WTC11 (cell line): ENCODE data around the gene TNMD.

Source experiments
- CREB1 ChIP-seq: sonication (generic); formaldehyde crosslinking; IDR thresholded peaks from 2 replicates; pipeline ENCODE4 v1.8.0; 2023; ENCODE audit warnings: mild to moderate bottlenecking, missing genetic modification reagents
- ETV6 ChIP-seq: sonication (generic); formaldehyde crosslinking; IDR thresholded peaks from 2 replicates; pipeline ENCODE4 v1.8.1; 2022; ENCODE audit warnings: mild to moderate bottlenecking, missing genetic modification reagents
- JUN ChIP-seq: sonication (generic); formaldehyde crosslinking; IDR thresholded peaks from 2 replicates; pipeline ENCODE4 v1.8.0; 2023; ENCODE audit warnings: mild to moderate bottlenecking, missing genetic modification reagents
- NFE2L1 ChIP-seq: sonication (generic); formaldehyde crosslinking; IDR thresholded peaks from 2 replicates; pipeline ENCODE4 v1.8.1; 2023; ENCODE audit warnings: missing genetic modification reagents
- NR2C2 ChIP-seq: sonication (generic); formaldehyde crosslinking; IDR thresholded peaks from 2 replicates; pipeline ENCODE4 v1.8.0; 2022; ENCODE audit warnings: mild to moderate bottlenecking, missing genetic modification reagents
- NR3C1 ChIP-seq: sonication (generic); formaldehyde crosslinking; conservative IDR thresholded peaks from 2 replicates; pipeline ENCODE4 v1.8.1; 2023; ENCODE audit warnings: low read depth, mild to moderate bottlenecking, missing genetic modification reagents
- TEAD4 ChIP-seq: sonication (generic); formaldehyde crosslinking; IDR thresholded peaks from 2 replicates; pipeline ENCODE4 v1.8.0; 2022; ENCODE audit warnings: mild to moderate bottlenecking, missing genetic modification reagents
- TP53 ChIP-seq: sonication (generic); formaldehyde crosslinking; IDR thresholded peaks from 2 replicates; pipeline ENCODE4 v1.8.1; 2023; ENCODE audit warnings: mild to moderate bottlenecking, missing genetic modification reagents
- ZNF121 ChIP-seq: sonication (generic); formaldehyde crosslinking; IDR thresholded peaks from 2 replicates; pipeline ENCODE4 v1.8.0; 2023; ENCODE audit warnings: missing genetic modification reagents
- TF ChIP-seq, protein P1 (sequence below): fragments of 200-600 bp; IDR thresholded peaks from 2 replicates; pipeline ENCODE4 v1.8.0; 2022; ENCODE audit warnings: antibody characterized with exemption
- TF ChIP-seq, protein P2 (sequence below): fragments of 250-450 bp; sonication (Bioruptor Pico); IDR thresholded peaks from 2 replicates; pipeline ENCODE4 v1.9.0; 2021; ENCODE audit warnings: mild to moderate bottlenecking, borderline replicate concordance
- TF ChIP-seq, protein P3 (sequence below): fragments of 250-450 bp; sonication (Bioruptor Pico); IDR thresholded peaks from 2 replicates; pipeline ENCODE4 v1.9.0; 2021; ENCODE audit warnings: mild to moderate bottlenecking
- TF ChIP-seq, protein P4 (sequence below): fragments of 250-450 bp; sonication (Bioruptor Pico); IDR thresholded peaks from 2 replicates; pipeline ENCODE4 v2.1.2; 2022; ENCODE audit warnings: mild to moderate bottlenecking, moderate library complexity

DNA sequence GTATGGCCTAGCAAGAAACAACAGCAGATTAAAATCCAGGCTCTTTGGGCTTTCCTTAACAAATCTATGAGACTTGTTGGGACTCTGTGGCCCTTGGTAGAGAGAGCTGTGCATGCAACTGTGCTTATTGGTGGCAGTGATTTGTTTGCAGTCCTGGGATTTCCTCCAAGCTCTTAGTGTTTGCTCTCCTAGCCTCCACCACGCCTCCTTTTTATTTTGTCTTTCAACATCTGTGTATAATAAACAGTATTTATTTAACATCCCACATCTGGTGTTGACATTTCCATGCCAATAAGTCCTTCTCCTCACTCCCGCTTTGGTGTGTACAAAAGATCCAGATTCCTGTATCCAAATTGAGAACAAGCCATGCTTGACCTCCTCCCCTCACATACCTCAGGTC lies 3.1 kb downstream of the TNMD start:
- TF ChIP-seq, protein P1, sequence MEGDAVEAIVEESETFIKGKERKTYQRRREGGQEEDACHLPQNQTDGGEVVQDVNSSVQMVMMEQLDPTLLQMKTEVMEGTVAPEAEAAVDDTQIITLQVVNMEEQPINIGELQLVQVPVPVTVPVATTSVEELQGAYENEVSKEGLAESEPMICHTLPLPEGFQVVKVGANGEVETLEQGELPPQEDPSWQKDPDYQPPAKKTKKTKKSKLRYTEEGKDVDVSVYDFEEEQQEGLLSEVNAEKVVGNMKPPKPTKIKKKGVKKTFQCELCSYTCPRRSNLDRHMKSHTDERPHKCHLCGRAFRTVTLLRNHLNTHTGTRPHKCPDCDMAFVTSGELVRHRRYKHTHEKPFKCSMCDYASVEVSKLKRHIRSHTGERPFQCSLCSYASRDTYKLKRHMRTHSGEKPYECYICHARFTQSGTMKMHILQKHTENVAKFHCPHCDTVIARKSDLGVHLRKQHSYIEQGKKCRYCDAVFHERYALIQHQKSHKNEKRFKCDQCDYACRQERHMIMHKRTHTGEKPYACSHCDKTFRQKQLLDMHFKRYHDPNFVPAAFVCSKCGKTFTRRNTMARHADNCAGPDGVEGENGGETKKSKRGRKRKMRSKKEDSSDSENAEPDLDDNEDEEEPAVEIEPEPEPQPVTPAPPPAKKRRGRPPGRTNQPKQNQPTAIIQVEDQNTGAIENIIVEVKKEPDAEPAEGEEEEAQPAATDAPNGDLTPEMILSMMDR = no peak
- TF ChIP-seq NR3C1 (CRISPR knock-in tag) (no peak), ZNF121 (CRISPR knock-in tag) (no peak), TP53 (CRISPR knock-in tag) (no peak), JUN (CRISPR knock-in tag) (no peak), NFE2L1 (CRISPR knock-in tag) (no peak), TEAD4 (no peak), ETV6 (CRISPR knock-in tag) (no peak), CREB1 (CRISPR knock-in tag) (no peak), NR2C2 (no peak)
- TF ChIP-seq, protein P2, sequence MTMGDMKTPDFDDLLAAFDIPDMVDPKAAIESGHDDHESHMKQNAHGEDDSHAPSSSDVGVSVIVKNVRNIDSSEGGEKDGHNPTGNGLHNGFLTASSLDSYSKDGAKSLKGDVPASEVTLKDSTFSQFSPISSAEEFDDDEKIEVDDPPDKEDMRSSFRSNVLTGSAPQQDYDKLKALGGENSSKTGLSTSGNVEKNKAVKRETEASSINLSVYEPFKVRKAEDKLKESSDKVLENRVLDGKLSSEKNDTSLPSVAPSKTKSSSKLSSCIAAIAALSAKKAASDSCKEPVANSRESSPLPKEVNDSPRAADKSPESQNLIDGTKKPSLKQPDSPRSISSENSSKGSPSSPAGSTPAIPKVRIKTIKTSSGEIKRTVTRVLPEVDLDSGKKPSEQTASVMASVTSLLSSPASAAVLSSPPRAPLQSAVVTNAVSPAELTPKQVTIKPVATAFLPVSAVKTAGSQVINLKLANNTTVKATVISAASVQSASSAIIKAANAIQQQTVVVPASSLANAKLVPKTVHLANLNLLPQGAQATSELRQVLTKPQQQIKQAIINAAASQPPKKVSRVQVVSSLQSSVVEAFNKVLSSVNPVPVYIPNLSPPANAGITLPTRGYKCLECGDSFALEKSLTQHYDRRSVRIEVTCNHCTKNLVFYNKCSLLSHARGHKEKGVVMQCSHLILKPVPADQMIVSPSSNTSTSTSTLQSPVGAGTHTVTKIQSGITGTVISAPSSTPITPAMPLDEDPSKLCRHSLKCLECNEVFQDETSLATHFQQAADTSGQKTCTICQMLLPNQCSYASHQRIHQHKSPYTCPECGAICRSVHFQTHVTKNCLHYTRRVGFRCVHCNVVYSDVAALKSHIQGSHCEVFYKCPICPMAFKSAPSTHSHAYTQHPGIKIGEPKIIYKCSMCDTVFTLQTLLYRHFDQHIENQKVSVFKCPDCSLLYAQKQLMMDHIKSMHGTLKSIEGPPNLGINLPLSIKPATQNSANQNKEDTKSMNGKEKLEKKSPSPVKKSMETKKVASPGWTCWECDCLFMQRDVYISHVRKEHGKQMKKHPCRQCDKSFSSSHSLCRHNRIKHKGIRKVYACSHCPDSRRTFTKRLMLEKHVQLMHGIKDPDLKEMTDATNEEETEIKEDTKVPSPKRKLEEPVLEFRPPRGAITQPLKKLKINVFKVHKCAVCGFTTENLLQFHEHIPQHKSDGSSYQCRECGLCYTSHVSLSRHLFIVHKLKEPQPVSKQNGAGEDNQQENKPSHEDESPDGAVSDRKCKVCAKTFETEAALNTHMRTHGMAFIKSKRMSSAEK (CRISPR knock-in tag) = no peak
- TF ChIP-seq, protein P3, sequence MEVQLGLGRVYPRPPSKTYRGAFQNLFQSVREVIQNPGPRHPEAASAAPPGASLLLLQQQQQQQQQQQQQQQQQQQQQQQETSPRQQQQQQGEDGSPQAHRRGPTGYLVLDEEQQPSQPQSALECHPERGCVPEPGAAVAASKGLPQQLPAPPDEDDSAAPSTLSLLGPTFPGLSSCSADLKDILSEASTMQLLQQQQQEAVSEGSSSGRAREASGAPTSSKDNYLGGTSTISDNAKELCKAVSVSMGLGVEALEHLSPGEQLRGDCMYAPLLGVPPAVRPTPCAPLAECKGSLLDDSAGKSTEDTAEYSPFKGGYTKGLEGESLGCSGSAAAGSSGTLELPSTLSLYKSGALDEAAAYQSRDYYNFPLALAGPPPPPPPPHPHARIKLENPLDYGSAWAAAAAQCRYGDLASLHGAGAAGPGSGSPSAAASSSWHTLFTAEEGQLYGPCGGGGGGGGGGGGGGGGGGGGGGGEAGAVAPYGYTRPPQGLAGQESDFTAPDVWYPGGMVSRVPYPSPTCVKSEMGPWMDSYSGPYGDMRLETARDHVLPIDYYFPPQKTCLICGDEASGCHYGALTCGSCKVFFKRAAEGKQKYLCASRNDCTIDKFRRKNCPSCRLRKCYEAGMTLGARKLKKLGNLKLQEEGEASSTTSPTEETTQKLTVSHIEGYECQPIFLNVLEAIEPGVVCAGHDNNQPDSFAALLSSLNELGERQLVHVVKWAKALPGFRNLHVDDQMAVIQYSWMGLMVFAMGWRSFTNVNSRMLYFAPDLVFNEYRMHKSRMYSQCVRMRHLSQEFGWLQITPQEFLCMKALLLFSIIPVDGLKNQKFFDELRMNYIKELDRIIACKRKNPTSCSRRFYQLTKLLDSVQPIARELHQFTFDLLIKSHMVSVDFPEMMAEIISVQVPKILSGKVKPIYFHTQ (CRISPR knock-in tag) = no peak
- TF ChIP-seq, protein P4, sequence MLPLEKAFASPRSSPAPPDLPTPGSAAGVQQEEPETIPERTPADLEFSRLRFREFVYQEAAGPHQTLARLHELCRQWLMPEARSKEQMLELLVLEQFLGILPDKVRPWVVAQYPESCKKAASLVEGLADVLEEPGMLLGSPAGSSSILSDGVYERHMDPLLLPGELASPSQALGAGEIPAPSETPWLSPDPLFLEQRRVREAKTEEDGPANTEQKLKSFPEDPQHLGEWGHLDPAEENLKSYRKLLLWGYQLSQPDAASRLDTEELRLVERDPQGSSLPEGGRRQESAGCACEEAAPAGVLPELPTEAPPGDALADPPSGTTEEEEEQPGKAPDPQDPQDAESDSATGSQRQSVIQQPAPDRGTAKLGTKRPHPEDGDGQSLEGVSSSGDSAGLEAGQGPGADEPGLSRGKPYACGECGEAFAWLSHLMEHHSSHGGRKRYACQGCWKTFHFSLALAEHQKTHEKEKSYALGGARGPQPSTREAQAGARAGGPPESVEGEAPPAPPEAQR = no peak
